GM21515 (cell line): ENCODE data around the gene STAB2.

Source experiments
- ATAC-seq: cut with Tn5 transposase; IDR thresholded peaks from one replicate; pipeline ENCODE4 v1.9.1; 2021; ENCODE audit not compliant: unreplicated experiment

Gene STAB2

DNA sequence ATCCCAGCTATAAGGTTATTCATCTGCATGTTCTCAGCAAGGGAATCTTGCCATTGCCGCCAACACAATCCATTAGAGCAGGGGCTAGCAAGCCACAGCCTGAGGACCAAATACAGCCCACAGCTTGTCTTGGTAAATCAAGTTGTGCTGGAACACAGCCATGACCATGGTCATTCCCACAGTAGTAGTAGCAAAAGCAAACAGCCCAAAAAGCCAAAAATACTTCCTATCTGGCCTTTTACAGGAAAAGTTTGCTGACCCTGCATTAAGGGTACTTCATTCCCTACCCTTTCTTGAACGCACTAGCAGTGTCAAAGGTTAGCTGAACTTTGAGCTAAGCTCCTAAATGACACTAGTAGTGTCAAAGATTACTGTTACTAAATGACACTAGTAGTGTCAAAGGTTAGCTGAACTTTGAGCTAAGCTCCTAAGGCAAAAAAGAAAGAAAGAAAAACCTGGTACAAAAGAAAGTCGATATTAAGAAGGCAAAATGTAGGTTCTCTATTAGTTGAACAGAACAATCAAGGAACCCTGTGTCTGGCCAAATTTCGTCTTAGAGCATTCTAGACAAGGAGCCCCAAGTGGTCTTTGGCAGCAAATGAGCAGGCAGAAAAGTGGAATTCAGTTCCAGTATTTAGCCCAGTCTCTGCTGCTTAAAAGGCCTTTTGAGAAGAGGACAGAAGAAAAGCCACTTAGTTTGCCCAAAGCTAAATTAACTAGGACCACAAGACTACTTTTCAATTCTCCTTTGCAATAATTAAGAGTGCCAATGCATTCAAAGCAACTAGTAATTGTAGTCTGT, 186.2 kb downstream of the STAB2 start:
- ATAC-seq, result no peak

DNA sequence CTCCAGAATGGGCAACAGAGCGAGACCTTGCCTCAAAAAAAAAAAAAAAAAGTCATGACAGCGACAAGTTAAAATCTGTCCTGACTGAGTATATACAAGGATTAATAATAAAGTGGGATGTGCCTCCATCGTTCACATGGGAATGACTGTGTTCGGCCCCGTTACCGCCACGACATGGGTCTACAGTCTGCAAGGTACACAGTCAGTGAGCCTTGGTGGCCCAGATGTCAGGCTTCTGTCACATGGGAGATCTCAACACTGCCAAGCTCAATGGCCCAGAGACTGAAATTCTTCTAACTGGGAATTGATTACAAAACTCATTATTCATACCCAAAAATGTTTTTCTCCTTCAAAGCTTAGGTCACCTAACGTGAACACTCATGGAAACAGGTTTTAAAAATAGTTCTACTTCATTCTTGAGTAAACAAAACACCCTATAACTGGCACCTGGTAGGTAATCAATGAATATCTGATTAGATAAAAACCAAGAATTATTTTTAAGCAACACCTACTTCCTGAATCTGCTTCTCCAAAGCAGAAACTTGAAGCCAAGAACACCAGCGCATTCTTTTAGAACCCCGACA, 188.0 kb downstream of the STAB2 start:
- ATAC-seq, result no peak

DNA sequence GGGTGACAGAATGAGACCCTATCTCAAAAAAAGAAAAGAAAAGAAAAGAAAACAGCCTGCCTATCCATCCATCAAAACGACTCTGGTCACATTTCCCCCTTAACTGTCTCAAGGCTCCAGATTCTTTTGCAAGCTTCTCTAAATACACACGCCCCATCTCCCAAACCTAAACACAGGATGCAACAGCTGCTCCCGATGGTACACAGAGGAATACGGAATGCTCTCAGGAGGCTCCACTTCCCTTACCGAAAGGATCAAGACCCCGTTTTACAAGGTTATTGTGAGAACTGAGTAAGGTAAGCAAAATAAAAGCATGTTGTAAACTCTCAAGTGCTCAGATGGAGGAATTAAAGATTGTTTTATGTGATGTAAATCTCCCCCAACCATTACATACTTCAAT, 191.7 kb downstream of the STAB2 start:
- ATAC-seq, result no peak

DNA sequence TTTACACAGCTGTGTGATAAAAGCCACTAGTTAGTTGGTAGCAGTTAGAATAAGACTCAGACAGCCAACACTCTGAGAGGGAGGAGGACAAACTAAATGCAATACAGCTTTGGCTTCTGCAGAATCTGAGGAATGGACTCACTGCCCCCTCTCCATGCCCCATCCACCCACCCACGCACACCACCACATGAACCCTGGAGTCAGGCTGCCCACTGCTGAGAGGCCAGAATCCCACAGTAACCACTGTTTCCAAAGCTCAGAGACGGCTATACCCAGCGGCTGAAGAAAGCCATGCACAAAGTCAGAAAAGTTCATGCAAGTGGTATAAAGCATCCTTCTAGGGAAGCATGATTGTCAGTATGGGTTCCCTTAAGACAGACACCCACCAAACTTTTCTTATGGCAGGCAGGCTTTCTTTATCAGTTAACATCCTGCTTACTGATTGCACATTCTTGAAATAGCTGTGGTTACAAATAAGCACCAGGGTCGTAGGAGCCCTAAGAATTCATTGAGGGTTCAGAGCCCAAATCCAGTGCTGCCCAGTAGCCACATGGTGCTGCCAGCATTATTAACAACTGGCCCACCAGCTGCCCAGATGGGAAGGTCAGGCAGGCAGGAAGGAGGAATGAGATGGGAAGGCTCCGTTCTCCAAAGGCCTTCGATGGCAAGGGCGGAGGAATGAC, 192.5 kb downstream of the STAB2 start:
- ATAC-seq, result no peak

DNA sequence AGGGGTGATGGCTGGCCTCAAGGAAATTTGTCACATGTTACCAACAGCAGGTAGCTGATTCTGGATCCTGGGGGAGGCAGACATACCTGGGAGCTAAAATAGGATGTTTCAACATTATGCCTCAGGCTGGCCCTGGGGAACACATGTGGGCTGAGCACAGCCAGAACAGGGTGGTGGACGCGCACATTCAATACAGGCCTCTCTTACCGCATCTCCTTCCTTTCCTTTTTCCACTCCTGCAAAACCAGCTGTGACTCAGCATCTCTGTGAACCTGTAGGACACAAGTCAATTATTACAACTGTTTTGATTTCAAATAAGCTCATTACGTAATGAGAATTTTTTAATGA, 193.0 kb downstream of the STAB2 start:
- no peak for ATAC-seq

DNA sequence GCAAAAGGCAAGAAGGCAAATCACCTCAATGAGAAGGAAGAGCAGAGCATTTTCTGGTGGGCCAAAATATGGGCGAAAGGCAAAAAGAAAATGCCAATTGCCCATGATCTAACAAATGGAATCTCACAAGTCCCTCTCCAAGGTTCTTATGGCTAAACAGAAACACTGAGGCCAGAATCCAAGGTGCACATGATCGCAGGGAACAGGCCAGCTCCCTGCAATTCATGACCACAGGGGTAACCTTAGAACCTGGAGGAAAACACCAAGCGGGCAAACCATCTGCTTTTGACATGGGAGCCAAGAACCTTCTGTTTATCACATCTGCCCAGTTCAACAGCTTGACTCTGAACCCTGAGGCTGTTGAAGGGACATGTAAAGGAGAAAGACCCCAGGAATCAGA, 193.9 kb downstream of the STAB2 start:
- no peak for ATAC-seq

DNA sequence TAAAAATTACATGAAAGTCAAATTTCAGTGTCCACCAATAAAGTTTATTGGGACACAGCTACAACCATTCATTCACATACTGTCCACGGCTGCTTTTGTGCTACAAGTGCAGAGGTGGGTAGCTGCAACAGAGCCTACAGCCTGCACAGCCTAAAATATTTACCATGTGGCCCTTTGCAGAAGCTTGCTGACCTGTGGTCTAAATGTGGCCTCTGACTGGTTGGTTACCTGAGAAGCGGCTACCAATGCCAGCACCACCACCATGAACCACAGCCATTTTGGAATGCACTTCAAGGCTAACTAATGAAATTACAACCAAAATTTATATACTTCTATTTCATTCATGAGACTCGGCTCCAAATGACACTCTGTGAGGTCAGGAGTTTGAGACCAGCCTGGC, 195.3 kb downstream of the STAB2 start:
- ATAC-seq, result no peak

DNA sequence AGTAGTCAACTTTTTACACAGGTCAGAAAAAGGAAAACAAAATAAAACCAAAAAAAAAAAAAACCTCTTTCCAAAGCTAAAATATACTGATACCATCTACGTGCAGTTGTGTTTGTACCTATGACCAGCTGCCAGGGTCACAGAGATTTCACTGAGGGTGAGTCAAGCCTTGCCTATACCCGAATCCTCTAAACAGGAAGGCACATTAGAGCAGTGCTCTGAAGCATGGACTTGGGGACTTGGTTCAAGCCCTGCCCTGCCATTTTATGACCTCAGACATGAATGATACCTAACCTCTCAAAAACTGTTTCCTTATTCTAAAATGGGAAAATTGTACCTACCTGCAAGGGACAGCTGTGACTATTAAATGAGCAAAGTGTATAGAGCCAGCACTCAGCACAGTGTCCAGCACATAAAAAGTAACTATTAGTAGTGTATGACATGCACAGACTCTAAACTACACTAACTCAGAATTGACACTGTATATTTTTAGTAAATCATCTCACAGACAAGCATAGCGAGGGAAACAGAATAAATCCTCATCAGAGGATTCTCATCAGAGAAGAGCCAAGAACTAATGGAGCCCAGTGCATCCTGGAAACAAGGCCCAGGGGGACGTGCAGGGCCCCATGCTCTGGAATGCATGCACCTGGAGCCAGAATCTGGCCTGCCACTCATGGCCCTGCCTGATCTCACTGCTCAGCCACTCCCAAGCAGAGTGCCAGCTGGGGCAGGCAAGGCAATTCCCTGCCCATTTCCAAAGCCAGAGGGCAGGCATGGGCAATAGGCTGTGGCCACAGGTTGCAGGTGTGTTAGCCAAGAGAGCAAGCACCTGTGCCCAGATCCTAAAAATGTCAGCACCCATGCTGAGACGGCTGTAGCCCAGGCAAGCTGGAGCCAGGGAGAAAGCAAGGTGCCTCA, 196.9 kb downstream of the STAB2 start:
- no peak for ATAC-seq

DNA sequence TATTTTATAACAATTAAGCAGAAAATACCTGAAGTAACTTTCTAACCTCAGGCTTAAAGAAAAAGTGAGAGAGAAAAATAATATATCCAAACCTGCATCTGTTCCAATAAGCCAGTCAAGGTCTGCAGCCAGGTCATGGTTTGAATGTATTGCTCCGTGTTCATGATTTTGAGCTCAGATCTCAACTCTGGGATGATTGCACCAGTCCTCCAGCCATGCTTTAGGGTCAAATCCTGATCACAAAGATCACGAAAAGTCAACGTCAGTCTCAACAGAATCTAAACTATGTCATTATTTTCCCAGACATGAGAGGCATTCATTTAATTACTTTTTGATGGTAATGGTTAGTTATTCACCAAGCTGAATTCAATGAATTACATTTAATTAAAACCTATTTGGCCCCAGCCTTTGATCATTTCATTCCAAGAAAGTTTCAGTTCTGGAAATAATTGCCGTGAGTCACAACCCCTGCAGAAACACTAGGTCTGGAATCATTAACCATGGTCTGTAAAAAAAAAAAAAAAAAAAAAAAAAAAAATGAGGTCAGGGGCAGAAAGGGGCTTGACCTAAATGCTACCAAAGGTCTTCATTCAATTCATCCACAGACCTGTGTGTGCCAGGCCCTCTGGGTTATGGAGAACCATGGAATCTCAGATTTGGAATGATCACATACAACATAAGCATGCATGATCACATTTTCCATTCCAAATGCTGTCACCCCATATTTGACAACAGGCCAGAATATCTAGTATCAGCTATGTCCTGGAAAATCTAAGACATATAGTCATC, 198.4 kb downstream of the STAB2 start:
- ATAC-seq, result no peak

DNA sequence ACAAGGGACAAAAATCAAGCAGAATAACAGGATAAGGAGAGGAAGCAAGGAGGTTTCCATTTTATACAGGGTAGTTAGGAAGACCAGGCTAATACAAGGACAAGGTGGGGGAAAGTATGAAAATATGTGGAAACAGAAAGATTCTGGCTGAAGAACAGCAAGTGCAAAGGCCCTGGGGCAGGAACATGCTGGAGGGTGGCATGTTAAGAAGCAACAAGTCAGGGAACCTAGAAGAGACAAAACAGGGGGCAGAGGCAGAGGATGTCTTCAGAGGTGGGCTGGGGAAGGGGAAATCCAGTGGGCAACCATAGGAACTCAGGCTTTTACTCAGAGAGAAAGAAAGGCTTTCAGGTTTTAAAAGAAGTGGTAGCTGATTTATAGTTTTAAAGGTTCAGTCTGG, 199.1 kb downstream of the STAB2 start:
- ATAC-seq, result no peak

DNA sequence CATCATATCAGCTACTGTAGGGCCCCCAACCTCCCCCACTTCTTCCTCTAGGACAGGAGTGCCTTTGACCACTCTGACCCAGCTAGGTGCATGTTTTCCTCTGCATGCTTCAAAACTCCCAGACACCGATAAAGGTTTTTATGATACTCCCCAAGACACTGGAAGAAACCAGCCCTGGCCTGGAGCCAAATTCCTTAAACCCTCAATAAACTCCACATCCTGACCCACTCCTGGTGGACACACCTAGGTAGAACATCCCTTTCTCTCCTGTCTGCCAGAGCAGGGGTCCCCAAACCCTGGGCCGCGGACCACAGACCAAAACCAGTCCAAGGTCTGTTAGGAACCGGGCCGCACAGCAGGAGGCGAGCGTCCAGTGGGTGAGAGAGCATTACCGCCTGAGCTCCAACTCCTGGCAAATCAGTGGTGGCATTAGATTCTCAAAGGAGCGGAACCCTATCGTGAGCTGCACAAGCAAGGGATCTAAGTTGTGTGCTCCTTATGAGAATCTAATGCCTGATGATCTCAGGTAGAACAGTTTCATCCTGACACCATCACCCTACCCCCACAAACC, 204.4 kb downstream of the STAB2 start:
- no peak for ATAC-seq

DNA sequence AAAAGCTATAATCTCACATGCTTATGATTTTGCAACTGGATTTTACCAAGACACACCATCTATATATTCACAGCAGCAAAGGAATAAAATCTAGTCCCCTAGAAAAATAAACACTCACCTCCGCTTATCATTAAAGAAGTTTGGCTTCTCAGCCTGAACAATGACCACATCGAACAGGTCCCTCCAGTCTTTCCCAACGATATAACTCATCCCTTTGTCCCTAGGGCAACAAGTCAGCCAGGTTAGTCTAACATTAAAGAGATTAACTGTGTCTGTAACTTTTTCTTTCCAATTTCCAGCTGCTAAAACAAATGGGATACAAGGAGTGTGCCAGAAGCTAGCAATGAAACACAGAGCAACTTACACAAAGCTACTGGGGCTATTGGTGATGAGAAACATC, 206.0 kb downstream of the STAB2 start:
- no peak for ATAC-seq

DNA sequence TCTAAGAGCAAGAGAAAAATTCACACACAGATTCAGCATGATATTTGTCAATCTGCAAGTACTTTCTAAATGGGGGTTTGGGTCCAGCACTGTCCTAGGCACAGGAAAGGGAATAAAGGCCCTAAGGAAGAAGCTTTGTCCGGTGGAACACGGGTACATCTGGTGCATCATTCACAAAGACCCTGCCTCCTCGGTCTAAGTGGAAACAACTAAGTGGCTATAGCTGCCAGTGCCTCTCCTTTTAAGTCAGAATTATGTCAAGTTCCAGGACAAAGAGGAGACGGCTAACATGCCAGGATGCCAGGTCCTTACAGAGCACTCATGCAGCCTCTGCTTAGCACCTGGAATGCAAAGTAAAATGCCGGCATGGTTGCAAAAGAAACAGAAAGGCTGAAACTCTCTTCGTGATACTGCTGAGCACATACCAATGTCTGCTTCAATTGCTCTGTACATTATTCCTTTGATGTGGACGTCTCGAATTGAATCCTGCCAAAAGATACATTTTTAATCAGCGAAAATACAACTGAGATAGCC, 206.5 kb downstream of the STAB2 start:
- ATAC-seq, result no peak

DNA sequence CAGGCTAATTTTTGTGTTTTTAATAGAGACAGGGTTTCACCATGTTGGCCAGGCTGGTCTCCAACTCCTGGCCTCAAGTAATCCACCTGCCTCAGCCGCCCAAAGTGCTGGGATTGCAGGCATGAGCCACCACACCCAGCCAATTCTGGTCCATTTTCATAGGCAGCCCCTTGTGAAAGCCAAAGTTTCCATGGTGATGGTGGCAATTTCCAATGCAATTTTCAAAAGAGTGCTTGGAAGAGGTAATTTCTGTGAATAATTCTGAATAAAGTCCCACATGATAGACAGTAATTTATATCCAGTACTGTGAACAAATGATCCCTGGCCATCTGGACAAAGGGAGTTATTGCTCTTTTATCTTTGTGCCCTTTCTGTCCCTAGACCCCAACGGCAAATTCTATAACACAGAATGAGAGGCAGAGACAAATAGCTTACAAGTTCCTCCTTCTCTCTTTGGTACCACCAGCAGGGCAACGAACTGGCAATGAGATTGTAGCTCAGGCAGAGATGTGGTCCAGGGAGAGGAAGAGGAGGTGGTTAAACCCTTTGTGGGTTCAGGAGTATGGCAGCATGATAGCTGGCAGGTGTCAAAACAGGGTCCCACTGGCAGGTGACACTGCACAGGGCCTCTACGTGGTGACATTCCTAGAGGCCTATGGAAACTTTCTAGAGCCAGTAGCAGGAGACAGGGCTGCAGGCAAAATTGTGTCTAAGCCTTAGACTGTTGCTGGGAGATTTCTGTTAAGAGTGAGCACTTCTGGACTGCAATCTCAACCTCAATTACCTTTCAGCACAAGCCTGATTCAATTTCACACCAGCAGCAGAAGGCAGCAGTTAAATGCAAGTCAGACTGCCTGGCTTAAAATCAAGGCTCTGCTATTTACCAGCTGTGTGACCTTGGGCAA, 207.5 kb downstream of the STAB2 start:
- ATAC-seq, result no peak

DNA sequence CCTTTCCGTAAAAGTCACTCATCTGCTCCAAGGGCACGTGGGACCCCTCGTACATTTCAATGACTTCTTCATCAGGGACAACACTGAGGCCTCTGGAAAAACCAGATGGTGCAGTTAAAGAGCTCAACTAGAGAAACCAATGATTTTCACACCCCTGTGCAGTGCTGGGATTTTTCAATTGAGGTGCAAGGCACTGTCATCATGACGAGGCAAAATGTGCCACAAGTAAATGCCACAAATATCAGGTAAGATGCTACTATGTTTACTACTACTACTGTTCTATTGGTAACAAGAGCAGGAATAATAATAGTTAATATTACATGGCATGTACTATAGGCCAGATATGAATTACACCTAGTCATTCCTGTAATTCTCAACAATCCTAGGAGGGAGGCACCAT, 211.5 kb downstream of the STAB2 start:
- ATAC-seq, result no peak

DNA sequence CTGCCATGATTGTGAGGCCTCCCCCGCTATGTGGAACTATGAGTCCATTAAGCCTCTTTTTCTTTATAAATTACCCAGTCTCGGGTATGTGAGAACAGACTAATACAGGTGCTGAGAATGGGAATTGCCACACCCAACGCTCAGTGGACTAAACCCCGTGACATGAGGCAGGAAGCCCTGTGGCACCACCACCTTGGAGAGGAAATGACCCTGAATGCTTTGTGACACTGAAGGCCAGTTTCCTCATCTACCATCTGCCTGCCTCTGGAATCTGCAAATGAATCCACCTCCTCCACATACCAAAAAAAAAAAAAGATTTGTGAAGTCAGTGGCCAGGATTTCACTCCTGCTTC, 212.4 kb downstream of the STAB2 start:
- no peak for ATAC-seq

DNA sequence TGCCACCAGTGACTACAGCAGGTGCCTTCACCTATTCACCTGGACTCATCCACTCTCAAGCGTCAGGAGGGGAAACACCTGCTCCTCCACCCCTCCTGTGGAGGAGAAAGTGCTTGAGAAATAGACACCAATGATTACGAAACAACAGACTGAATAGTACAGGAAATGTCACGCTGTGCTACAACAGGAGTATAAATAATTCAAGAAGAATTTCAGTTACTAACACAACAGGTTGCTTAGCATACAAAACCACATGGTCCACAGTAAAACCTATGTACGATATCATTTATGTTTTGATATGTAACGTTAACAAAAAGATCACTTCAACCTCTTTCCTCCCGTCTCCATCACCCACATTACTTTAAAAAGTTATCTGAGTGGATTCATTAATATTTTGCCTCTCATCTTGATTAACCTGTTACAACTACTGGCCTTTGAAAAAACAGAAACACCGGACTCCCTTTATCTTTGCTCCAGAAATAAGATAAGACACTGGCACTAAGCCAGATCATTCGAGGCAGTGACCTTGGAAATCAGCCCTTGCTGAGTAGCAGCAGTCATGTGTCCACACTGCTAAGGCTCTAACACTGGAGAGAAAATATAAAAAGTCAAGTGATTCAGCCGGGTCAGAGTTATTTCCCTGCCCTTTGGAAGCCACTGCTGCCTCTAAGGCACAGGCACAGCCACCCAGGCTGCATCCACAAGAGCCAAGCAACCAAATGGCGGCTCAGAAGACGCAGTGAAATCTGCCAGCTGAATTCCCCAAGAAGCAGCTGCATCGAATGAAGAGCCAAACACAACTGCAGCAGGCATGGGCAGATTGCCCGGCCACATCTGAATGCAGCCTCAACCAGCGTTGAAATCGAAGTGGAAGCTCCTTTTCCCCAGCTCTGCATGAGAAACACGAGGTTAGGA, 213.0 kb downstream of the STAB2 start:
- no peak for ATAC-seq
